B cell (primary cell): ENCODE measurements around the gene PDZD2. TPM values are rescaled to one million over a fixed set of nuclear protein-coding genes. Genes with fewer than 3 reads are reported as not detected.

ENCODE experiments used
- ATAC-seq: fragments of 200-7000 bp; cut with Tn5 transposase; one replicate; pipeline ENCODE4 v1.10.0; 2021; ENCODE audit warnings: low read depth, mild to moderate bottlenecking, moderate number of reproducible peaks, moderate library complexity
- CTCF ChIA-PET: fragments of 350-600 bp; sonication (Branson Sonifier 250); formaldehyde crosslinking; loops from one replicate; lab custom pipeline; 2021; ENCODE audit warnings: antibody characterized with exemption, inconsistent platforms; lab: Charles Lee
- POLR2A ChIA-PET: fragments of 350-600 bp; sonication (Branson Sonifier 250); formaldehyde crosslinking; loops from one replicate; lab custom pipeline; 2021; ENCODE audit warnings: antibody characterized with exemption; lab: Charles Lee
- DNase-seq: peaks from one replicate; pipeline ENCODE4 v3.0.0; 2013
- H2AFZ ChIP-seq: 2 replicates; pipeline ENCODE4 v1.6.1; 2012; ENCODE audit warnings: mild to moderate bottlenecking, low read depth, low read length; ENCODE audit not compliant: insufficient read depth, poor library complexity, severe bottlenecking
- H3K27ac ChIP-seq, 2 donors: 1 replicate in 1 of 2; 2 replicates in 1 of 2; pipeline ENCODE4 v1.5.1; 2012 to 2013; ENCODE audit warnings: low read length in 2 of 2, mild to moderate bottlenecking in 2 of 2, moderate library complexity in 1 of 2
- H3K27me3 ChIP-seq, 4 experiments: fragments of 200-600 bp in 1 of 4; sonication (generic) in 1 of 4; replicated peaks in 1 of 4; 1 replicate in 2 of 4; 2 replicates in 2 of 4; pipeline versions ENCODE4 v1.6.1 to v1.7.0; 2013 to 2016; ENCODE audit warnings: low read length in 3 of 4, mild to moderate bottlenecking in 2 of 4, mixed read lengths in 1 of 4, moderate library complexity in 1 of 4; ENCODE audit not compliant: insufficient read depth in 4 of 4, control insufficient read depth in 3 of 4; ENCODE audit errors: control extremely low read depth in 1 of 4
- H3K36me3 ChIP-seq, 2 experiments: replicated peaks in 1 of 2; 1 replicate in 1 of 2; 2 replicates in 1 of 2; pipeline versions ENCODE4 v1.6.1 to v1.7.1; 2013; ENCODE audit warnings: low read length in 1 of 2; ENCODE audit not compliant: insufficient read depth in 2 of 2, control insufficient read depth in 1 of 2; ENCODE audit errors: control extremely low read depth in 1 of 2, extremely low read depth in 1 of 2
- H3K4me1 ChIP-seq, 2 donors: fragments of 200-600 bp in 1 of 2; sonication (generic) in 1 of 2; 1 replicate in 1 of 2; 2 replicates in 1 of 2; pipeline versions ENCODE4 v1.5.1 to v1.6.1; 2013 to 2017; ENCODE audit warnings: low read length in 2 of 2; ENCODE audit not compliant: control insufficient read depth in 2 of 2, insufficient read depth in 2 of 2
- H3K4me2 ChIP-seq: replicated peaks from 2 replicates; pipeline ENCODE3; 2012; ENCODE audit warnings: mild to moderate bottlenecking, low read depth, low read length; ENCODE audit not compliant: poor library complexity, severe bottlenecking
- H3K4me3 ChIP-seq, 5 experiments: fragments of 200-600 bp in 1 of 5; sonication (generic) in 1 of 5; 1 replicate in 3 of 5; 2 replicates in 2 of 5; pipeline versions ENCODE4 v1.5.1 to v1.7.0; 2011 to 2016; ENCODE audit warnings: low read length in 4 of 5, mild to moderate bottlenecking in 4 of 5, low read depth in 2 of 5, control low read depth in 1 of 5, moderate library complexity in 1 of 5; ENCODE audit not compliant: insufficient read depth in 1 of 5; ENCODE audit errors: control extremely low read depth in 1 of 5, extremely low read depth in 1 of 5
- H3K79me2 ChIP-seq: fragments of 200-600 bp; sonication (generic); one replicate; pipeline ENCODE4 v1.6.0; 2016; ENCODE audit warnings: low read length; ENCODE audit not compliant: control insufficient read depth, insufficient read depth
- H3K9ac ChIP-seq: fragments of 200-600 bp; sonication (generic); 2 replicates; pipeline ENCODE4 v1.6.1; 2017; ENCODE audit warnings: mild to moderate bottlenecking, low read length, moderate library complexity
- H3K9me3 ChIP-seq, 3 donors: one replicate each; pipeline versions ENCODE4 v1.6.1 to v1.7.1; 2013; ENCODE audit warnings: low read length in 2 of 3; ENCODE audit not compliant: control insufficient read depth in 2 of 3, insufficient read depth in 1 of 3; ENCODE audit errors: control extremely low read depth in 1 of 3
- H4K20me1 ChIP-seq: 2 replicates; pipeline ENCODE4 v1.6.0; 2012; ENCODE audit warnings: mild to moderate bottlenecking, low read length; ENCODE audit not compliant: insufficient read depth, control insufficient read depth, poor library complexity, severe bottlenecking
- H3K27ac Mint-ChIP-seq: one replicate; pipeline ENCODE4 v1.8.0; 2021; ENCODE audit warnings: mixed read lengths
- H3K27me3 Mint-ChIP-seq: one replicate; pipeline ENCODE4 v1.8.0; 2021; ENCODE audit warnings: mixed read lengths
- H3K4me1 Mint-ChIP-seq: one replicate; pipeline ENCODE4 v1.8.0; 2021; ENCODE audit warnings: mixed read lengths
- H3K4me3 Mint-ChIP-seq: one replicate; pipeline ENCODE4 v1.8.0; 2021; ENCODE audit warnings: mixed read lengths
- H3K9me3 Mint-ChIP-seq: one replicate; pipeline ENCODE4 v1.8.0; 2022; ENCODE audit warnings: mixed read lengths; ENCODE audit not compliant: insufficient read depth
- CTCF ChIP-seq: fragments of 200-600 bp; IDR thresholded peaks from one replicate; pipeline ENCODE4 v1.8.0; 2022; ENCODE audit warnings: antibody characterized with exemption, mild to moderate bottlenecking
- EZH2 ChIP-seq: IDR thresholded peaks from 2 replicates; pipeline ENCODE4 v1.6.1; 2012; ENCODE audit warnings: borderline replicate concordance, low read depth, mild to moderate bottlenecking, moderate library complexity, low read length; ENCODE audit not compliant: insufficient read depth, poor library complexity, severe bottlenecking
- WGBS: methylation state at CpG from one replicate; pipeline ENCODE4 v1.1.5; 2013; ENCODE audit warnings: missing lambda C conversion rate; ENCODE audit not compliant: insufficient coverage; 5-methylcytosine and 5-hydroxymethylcytosine counted together
- intact Hi-C: fragments of 100-400 bp; cut with micrococcal nuclease; formaldehyde crosslinking; loops from one replicate; pipeline ENCODE4 v1.10.0; 2022
- polyA plus RNA-seq: library from polyadenylated mRNA; depleted of rRNA; stranded (reverse); fragments of >200 nt; gene quantifications from 2 replicates; pipeline ENCODE4 v1.2.3, GENCODE V29; 2012
- total RNA-seq, 2 donors: library from RNA; stranded (reverse); fragments of 120-200 nt in 1 of 2; gene quantifications; 1 replicate in 1 of 2; 2 replicates in 1 of 2; pipeline versions ENCODE4 v1.2.3 to v1.2.4, GENCODE V29; 2013 to 2022

The PDZD2 gene
- total and polyA plus RNA-seq, 2 donors (not counting 1 experiment from before 2014, with no cell fraction given) = not detected

GRCh38 chr5:31807789-31808540, 169.0 kb downstream of the PDZD2 start:
- TF ChIP-seq CTCF (no peak), EZH2 (no peak)
- no peak overlapping the region for H3K4me3 ChIP-seq
- CTCF ChIA-PET = no interaction called here

GRCh38 chr5:31809050-31809870, 170.3 kb downstream of the PDZD2 start:
- no peak overlapping the region for H3K4me3 ChIP-seq
- H3K27ac Mint-ChIP-seq = no peak overlapping the region
- no peak overlapping the region for H3K27ac ChIP-seq
- no peaks in the 10 kb centered on the region for H3K4me1 ChIP-seq
- ChIA-PET CTCF (no interaction called here), POLR2A (no interaction called here)
- no peaks in the 10 kb centered on the region for H3K79me2 ChIP-seq
- no peak overlapping the region for H3K4me3 Mint-ChIP-seq
- H2AFZ ChIP-seq = no peak overlapping the region
- DNase-seq (no peak), ATAC-seq (no peak)
- no peaks in the 10 kb centered on the region for H3K9me3 Mint-ChIP-seq
- TF ChIP-seq CTCF = no peak
- TF ChIP-seq EZH2 = no peak
- intact Hi-C loops = no loop called here
- H3K4me1 Mint-ChIP-seq = no peaks in the 10 kb centered on the region
- no peaks in the 10 kb centered on the region for H3K27me3 Mint-ChIP-seq
- WGBS = 68% methylated on average over 7 of the region's 15 CpGs
- no peaks in the 10 kb centered on the region for H4K20me1 ChIP-seq
- H3K9me3 ChIP-seq = no peaks in the 10 kb centered on the region
- H3K9ac ChIP-seq = no peak overlapping the region
- H3K36me3 ChIP-seq = no peaks in the 10 kb centered on the region
- no peaks in the 10 kb centered on the region for H3K27me3 ChIP-seq
- H3K4me2 ChIP-seq = no peak overlapping the region

More at GRCh38 chr5:31807789-31808540, 169.0 kb downstream of the PDZD2 start:
- Histone ChIP-seq H3K9ac (no peak overlapping the region), H3K36me3 (no peaks in the 10 kb centered on the region), H3K27ac (no peak overlapping the region), H4K20me1 (no peaks in the 10 kb centered on the region), H2AFZ (no peak overlapping the region), H3K4me1 (no peaks in the 10 kb centered on the region), H3K27me3 (no peaks in the 10 kb centered on the region), H3K4me2 (no peak overlapping the region), H3K9me3 (no peaks in the 10 kb centered on the region), H3K79me2 (no peaks in the 10 kb centered on the region)
- POLR2A ChIA-PET = no interaction called here
- Mint-ChIP-seq H3K9me3 (no peaks in the 10 kb centered on the region), H3K4me3 (no peak overlapping the region), H3K27ac (no peak overlapping the region), H3K4me1 (no peaks in the 10 kb centered on the region), H3K27me3 (no peaks in the 10 kb centered on the region)
- 97% methylated on average over 6 of the region's 11 CpGs for WGBS
- intact Hi-C loops = no loop called here
- DNase-seq (no peak), ATAC-seq (no peak)
